IPS-NIHi11 (cell line): Measurements from ENCODE around the gene ACTN4.
A peak's percentile ranks its signal among the peaks of the same experiment; 100 is the strongest.

Source experiments
- DNase-seq: peaks from one replicate; pipeline ENCODE4 v3.0.0; 2012; ENCODE audit warnings: mixed read lengths, low spot score

The ACTN4 gene

GRCh38 chr19:38695832-38696728 is 48.6 kb downstream of the ACTN4 start:
- no peak for DNase-seq

DNA sequence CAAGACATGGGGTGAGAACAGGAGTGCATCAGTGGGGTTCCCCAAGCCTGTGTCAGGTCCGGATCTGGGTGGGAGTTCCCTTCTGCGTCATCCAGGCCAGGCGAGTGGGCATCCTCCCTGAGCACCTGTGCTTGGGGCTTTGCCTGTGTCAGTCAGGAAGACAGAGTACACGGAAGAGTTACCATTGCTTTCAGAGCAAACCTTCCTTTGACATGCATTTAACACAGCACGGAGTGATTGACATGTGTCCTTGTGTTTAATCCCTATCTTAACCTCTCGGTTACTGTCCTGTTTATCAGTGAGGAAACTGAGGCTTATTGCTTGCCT is 49.2 kb downstream of the ACTN4 start:
- DNase-seq, result no peak

DNA sequence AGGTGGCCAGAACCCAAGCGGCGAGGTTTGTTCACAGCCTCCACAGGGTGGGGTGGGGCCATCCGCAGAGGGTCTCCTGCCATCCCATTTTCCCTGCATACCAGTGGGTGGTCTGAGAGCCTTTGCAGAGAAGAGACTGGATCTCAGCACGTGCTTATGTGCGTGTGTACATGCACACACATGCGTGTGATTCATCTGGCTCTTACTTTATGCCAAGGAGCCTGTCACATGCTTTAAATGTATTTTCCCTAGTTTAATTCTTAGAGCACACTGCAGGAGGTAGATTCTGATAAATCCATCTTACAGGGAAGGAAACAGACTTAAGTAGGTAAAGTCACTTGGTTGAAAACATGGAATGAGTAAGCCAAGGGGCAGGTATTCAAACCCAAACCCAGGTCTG is 49.7 kb downstream of the ACTN4 start:
- no peak for DNase-seq

DNA sequence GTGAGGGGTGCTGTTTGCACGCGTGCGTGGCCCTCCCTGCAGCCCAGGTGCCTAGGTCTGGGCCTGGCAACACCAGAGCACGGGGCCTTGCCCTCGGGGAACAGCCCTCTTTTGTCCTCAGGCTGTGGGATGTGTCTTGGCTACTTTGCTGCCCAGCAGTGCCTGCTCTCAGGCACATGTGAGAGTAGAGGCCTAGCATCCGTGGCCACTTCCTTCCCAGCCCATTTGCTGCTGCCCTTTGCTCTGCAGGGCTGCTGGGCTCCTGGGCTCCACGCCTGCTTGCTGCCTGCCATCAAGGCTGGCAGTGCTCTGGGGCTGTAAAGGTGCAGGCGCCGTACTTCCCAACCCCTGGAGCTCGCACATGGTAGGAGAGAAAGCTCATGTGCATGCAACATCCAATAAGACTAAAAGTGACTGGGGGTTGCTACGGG is 50.2 kb downstream of the ACTN4 start:
- no peak for DNase-seq

DNA sequence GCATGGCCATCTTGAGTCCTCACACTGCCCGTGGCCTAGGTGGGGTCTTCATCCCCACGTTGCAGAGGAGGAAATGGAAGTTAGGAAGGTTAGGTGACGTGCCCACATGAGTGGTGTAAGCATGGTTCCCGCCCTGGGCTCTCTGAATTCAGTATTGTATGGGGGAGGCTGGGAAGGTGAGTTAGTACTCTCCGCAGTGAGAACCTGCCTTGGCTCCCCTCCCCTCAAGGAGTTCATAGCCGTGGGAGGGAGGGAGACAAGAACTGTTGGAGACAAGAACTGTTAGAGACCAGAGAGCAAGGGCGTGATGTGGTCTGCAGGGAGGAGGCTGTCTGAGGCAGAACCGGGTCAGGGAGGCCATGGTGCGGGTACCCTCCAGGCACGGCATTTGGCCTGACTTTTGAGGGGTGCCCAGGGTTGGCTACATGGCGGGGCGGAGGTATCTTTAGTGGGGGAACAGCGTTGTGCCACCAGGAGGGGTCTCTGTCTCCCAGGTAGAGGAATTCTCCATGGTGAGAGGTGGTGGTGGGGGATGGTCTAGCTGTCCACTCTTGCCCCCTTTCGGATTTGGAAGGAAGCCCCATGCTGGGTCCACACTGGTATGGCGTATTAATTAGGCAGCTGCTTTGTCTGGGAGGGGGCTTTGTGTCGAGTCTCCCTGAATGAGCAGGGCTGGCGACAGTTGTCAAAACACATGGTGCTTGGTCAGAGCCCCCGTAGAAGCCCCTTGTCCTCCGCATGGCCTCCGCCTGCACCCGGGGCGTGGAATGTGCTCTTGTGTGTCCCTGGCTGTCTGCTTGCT is 51.0 kb downstream of the ACTN4 start:
- DNase-seq, result no peak

DNA sequence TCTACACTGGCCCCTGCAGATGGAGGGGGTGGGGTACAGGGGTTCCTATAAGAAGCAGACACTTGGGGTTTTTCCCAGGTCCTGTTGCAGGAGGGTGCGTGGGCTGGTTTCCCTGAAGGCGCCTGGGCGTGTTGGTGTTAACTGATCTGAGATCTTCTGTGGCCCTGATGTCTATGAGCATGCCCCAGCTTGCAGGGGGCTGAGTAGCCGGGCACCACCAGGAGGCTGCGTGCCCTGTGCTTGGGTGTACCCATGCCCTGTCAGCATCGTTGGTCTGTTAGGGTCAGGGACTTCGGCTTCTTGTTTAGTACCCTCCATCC is 51.5 kb downstream of the ACTN4 start:
- DNase-seq, result no peak

- DNase-seq, result no peak
Observed at GRCh38 chr19:38699647-38700349, 52.3 kb downstream of the ACTN4 start.

GRCh38 chr19:38700350-38700901 is 53.0 kb downstream of the ACTN4 start:
- no peak for DNase-seq

DNA sequence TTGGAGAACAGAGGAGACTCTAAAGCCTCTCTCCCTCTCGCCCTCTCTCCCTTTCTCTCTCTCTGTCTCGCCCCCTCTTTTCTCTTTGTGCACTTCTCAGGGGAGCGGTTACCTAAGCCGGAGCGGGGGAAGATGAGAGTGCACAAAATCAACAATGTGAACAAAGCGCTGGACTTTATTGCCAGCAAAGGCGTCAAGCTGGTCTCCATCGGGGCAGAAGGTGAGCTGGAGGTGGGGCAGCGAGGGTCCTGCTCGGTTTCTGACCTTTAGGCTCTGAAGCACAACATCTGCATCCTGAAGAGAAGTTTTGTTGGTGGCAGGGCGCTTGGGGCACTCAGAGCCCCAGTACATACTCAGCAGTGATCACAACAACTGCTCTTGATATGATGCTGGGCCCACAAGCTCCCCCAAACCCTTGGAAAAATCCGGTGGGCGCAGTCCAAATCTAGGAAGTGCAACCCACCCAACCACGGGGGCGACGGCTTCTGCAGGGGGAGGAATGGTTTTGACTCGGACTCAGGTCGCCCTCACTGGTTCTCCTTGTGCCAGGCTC is 53.5 kb downstream of the ACTN4 start:
- DNase-seq, result no peak

GRCh38 chr19:38701455-38702063 is 54.1 kb downstream of the ACTN4 start:
- DNase-seq, result no peak

DNA sequence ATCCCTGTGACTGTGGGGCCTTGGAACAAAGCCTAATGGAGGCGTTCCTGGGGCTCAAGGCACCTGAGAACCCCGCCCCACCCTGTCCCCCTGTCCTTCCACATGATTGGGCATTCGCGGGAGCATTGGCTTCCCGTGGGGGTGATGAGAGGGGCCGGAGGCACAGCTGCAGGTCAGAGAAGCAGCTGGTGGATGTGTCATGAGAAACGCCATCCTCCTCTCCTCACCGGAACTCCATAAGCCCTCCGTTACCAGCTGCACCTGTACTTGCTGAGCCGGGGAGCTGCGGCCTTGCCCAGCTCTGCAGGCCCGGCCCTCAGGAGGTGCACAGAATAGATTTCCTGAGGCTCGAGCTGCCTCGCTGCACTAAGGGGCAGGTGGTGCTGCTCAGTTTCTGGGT is 54.8 kb downstream of the ACTN4 start:
- no peak for DNase-seq

GRCh38 chr19:38703509-38703908 is 56.1 kb downstream of the ACTN4 start:
- no peak for DNase-seq

DNA sequence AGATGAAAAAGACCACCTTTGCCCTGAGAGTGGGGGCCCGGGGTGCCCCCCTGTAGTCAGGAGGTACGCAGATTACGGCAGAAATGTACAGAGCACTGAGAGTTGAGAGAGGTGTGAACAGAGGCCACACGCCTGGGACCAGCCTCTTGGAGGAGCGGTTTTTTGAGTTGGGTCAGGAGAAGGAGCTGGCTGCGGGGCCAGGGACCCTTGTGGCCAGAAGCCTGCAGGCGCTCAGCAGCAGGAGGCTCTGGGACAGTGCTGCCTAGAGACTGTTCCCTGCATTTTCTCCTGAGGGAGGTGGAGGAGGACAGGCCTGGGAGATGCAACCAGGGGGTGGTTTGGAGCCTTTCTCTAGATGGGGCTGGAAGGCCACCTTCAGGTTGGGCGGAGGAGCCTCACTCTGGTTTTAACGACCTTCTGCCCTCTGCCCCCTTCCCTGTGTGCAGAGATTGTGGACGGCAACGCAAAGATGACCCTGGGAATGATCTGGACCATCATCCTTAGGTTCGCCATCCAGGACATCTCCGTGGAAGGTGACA is 57.1 kb downstream of the ACTN4 start:
- DNase-seq, result no peak

- DNase-seq, result no peak
Observed at GRCh38 chr19:38705197-38706019, 58.0 kb downstream of the ACTN4 start.

GRCh38 chr19:38706792-38707511 is 59.5 kb downstream of the ACTN4 start:
- peak; percentile 62 for DNase-seq

DNA sequence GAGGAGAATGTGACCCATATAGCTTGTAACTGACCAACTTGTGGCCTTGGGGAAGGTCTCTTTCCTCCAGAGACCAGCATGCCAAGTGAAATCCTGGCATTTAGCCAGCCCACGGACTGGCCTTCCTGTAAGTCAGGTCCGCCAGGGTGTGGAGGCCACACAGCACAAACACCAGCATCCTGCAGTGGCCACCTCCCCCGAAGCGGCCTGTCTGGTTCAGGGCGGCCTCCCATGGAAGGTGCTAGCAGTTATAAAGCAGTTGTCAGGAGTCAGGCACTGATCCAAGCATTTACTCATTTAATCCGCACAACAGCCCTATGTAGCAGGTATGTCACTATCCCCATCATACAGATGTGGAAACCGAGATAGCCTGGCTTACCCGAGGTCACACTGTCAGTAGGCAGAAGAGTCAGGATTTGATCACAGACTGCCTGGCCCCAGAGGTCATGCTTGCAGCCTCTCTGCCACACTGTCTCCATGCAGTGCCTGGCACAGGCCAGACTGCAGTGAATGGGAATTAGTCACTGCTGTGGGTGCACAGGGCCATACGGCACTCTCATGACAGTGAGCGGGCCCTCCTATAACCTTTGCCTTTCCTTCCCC is 60.2 kb downstream of the ACTN4 start:
- no peak for DNase-seq

- no peak for DNase-seq
Observed at GRCh38 chr19:38708413-38709024, 61.1 kb downstream of the ACTN4 start.

DNA sequence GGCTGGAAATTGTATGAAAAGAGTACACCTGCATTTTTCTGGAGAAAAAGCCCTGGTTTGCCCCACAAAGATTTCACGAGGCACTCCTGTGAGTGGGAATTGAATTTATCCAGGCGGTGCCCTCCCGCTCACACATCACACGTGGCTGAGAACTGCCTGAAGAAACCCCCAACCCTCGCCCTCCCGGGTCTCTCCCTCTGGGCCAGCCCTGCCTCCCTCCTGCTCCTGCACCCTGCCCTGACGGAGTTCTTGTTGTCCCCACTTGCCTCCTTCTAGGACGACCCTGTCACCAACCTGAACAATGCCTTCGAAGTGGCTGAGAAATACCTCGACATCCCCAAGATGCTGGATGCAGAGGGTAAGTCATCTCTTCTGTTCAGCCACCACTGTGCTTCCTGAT is 61.7 kb downstream of the ACTN4 start:
- DNase-seq, result no peak
